NOMO-1 (cell line): ENCODE data around the gene UACA.
"Not testable (repeated sequence)": the region's sequence is repeated elsewhere in the genome, so short reads cannot be mapped to it uniquely, and the experiment has no call there.

Experiments
- DNase-seq, 2 experiments: peaks; one replicate each; lab custom pipeline; 2025; ENCODE audit not compliant: unreplicated experiment in 2 of 2; lab: John Stamatoyannopoulos, UW

The UACA gene

DNA sequence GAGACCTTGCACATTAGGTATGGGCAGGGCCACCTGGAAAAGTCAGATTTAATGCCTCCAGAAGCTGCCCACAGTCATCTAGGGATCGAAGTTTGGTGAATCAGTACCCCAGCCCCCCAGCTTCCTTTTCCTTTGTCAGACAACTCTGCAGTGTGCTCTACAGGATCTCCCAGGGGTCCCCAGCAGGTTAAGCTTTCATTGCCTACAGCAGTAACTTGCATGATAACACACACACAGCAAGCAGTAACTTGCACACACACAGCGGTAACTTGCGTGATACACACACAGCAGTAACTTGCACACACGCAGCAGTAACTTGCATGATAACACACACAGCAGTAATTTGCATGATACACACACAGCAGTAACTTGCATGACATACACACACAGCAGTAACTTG, 131.3 kb downstream of the UACA start:
- DNase-seq: no peak

GRCh38 chr15:70629735-70630273, 133.6 kb downstream of the UACA start:
- no peak for DNase-seq

DNA sequence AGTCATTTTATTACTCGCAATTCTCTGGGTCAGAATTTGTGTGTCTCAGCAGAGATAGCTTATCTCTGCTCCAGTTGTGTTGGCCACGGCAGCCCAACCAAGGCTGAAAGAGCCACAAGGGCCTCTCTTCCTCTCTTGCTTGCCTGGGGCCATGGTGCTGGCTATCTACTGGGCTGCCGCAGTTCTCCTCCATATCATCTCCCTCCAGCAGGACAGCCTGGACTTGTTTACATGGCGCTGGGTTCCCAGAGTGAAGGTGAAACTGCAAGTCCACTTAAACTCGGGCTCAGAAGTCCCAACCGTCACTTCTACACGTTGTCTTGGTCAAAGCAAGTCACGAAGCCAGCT, 134.8 kb downstream of the UACA start:
- no peak for DNase-seq

GRCh38 chr15:70627734-70628548, 135.4 kb downstream of the UACA start:
- DNase-seq: peak in 1 of 2 experiments; percentile 12

DNA sequence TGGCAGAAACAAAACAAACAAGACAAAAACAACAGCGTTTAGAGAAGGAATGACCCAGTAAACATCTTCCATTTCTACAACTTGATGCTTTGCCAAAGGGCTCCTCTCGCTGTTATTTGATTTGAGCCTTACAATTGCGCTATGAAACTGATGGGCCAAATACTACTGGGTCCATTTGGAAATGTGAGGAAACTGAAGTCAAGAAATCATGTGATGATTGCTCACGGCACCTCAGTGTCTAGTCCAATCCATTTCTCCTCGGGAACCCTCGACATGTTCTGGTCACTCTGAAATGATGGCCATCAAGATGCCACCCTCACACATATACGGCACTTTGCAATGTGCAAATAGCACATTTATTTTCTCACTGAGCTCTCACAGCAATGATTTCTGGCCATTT, 136.0 kb downstream of the UACA start:
- DNase-seq: no peak

GRCh38 chr15:70625438-70625837, 137.9 kb downstream of the UACA start:
- peak; percentile 46 to 78 for DNase-seq

DNA sequence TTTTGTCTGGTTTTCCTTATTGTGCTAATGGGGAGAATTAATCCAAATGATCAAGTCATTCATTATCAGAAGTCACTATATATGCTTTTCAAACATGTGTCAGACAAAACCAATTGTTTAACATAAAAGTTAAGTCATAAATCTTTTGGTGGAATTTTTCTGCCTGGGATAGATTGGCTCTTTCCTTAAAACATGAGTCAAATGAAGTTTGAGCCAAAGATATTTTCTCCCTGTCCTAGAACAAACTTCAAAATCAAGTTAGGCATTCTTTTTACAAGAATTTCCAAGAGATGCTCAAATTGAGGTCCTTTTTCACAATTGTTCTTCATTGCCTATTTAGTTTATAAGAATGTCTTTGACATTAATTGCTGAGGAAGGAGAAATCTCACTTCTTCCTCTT, 138.3 kb downstream of the UACA start:
- no peak for DNase-seq

GRCh38 chr15:70618929-70619328, 144.4 kb downstream of the UACA start:
- DNase-seq: no peak

DNA sequence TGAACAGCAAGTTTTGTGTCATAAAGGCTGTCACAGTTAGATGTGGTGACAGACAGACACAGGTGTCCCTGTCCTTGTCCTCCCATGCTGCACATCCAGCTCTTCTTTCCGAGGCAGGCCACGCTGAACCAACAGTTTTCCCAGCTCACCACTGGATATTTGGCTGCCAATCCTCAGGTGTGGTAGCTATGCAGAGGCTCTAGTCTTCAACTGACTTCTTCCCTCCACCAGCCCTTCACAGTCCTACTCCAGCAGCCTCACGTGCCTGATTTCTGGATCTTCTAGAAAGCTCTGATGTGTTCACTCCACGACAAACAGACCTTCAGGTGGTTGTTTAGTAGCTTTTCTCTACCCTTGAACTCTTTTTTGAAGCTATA, 145.5 kb downstream of the UACA start:
- DNase-seq: peak in 1 of 2 experiments; percentile 8

GRCh38 chr15:70617076-70617910, 146.1 kb downstream of the UACA start:
- no peak for DNase-seq

GRCh38 chr15:70616311-70616756, 147.0 kb downstream of the UACA start:
- not testable (repeated sequence) for DNase-seq

DNA sequence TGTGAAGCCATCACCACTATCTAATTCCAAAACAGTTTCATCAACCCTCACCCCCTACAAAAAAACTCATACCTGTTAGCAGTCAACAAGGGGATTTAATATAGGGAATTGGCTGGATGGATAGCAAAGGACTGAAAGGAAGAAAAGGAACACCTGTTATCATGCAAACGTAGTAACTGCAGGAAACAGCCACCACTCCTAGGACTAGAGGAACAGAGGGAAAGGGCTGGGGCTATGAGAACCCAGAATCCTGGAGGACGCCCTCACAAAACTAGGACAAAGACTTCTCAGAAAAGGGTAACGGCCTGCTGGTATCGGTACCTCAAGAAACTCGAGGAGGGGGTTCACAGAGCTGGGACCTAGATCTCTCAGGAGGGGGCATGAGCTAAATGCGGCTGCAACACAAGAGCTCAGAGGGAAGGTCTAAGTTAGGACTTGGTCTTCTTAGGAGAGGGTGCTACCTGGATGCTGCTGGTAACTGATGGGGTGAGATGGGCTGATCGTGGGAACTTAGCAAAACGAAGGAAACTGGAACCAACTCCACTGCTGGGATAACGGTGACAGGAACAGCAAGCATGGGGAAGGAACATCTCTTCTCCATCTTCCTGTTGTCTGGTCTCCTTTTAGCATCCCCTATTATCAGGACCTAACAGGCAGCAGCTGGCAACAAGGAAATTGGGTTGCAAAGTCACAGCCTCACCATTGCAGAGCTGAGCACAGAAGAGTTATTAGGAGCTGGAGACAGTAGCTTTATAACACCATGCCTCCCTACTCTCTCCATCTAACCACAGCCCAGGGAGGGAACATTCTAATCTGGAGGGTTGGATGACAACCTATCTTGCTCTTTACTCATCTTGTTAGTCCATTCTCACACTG, 147.7 kb downstream of the UACA start:
- DNase-seq: no peak

DNA sequence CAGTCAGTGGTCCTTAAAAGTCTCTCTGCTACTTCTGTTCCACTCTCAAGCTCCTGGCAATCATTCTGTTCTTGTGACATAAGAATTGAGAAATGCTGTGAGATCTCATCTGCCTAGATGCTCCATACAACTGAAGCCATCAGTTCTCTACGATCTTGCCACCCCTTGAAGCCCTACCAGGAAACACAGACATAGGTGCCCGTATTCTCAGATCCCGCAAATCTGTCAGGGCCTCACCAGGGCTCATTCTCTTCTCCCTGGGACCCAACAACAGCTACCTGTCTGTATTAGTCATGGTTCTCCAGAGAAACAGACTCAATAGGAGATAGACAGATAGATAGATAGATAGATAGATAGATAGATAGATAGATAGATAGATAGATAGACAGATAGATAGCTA, 149.1 kb downstream of the UACA start:
- no peak for DNase-seq

DNA sequence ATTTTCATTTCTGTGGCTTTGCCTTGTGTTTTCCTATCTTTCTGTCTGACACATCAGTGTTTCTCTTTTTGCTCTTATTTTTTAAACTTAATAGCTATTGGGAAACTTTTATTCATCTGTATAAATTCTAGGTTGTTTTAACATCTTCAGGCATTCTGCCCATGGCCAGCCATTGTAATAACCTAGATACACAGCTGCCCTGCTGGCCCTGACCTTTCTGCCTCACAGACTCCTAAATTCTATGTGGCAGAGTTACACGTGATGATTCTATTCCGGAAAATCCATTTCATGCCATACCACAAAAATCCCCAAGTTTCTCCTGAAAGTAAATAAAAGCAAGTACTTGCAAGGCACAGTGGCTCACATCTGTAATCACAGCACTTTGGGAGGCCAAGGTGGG, 150.1 kb downstream of the UACA start:
- DNase-seq: no peak

DNA sequence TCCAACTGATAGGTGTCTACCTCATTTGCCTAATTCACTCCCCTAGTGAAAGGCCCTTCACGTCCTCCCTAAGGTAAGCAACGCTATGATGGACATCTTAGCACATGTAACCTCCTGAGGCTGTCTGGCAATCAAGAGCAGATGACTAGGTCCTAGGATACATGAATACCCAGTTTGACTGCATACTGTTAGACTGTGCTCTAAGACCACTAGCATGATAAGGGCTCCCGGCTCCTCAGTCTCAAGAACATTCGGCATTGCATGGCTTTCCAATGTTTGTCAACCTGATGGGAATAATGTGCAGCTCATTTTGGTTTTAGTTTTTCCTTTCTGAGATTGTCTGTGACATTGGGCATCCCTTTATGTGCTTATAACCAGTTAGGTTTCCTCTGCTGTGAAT, 152.1 kb downstream of the UACA start:
- DNase-seq: no peak

DNA sequence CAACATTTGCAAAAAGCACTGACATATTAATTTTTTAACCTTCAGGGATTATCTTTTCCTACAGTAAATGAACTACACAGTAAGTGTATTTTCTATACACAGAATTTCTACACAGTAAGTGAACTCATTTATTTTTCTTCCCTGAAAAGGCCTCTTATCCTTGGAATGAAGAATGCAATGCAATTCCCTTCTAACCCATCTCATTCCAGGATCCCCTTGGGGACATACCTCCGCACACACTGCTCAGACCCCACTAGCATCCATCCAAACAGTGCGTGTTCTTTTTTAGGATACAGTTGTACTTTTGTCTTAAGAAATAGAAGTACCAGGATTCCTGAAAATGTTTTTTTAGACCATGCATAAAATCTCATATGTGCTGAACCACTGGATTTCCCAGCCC, 152.8 kb downstream of the UACA start:
- no peak for DNase-seq

DNA sequence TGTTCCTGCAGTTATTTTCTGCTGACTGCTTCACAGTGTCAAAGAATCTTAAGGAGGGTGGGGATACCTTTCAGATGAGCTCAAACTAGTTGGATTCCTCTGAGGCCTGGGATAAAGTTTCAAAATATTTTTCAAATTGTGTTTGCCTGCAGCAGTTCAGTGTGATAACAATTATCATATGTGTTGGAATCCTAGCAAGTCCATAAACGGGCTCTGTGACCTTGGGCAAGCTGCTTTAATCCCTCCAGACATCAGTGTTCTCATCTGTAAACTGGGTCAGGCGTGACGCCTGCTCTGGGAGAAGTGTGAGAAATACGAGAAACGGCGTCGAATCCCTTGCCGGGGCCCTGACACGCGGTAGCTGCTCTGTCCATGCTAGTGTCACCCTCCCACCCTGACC, 153.5 kb downstream of the UACA start:
- no peak for DNase-seq

- no peak for DNase-seq
Observed at GRCh38 chr15:70608144-70608543, 155.2 kb downstream of the UACA start.

GRCh38 chr15:70605606-70606410, 157.6 kb downstream of the UACA start:
- DNase-seq: no peak
